Measurements from ENCODE around the gene CCDC177. TPM values are rescaled to one million over a fixed set of nuclear protein-coding genes. Genes with fewer than 3 reads are reported as not detected.

Gene CCDC177
- polyA plus RNA-seq, 1 experiment = not detected

DNA sequence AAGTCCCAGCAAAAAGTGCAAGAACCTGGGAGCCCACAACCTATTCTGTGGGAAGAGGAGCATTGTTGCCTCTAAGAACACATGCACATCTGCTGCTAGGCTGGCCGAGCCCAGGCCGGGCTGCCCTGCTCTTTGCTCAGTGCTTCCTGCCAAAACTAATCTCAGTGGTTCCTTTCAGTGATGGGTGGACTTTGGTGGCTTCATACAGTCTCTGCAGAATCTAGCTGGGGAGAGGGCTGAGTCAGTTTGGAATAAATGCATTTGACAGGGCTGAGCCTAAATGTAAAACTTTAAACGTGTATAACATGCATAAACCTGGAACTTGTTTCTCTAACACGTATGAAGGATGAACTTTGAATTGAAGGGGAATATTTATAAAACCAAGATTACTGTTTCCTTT lies 44.6 kb downstream of the CCDC177 start:
- no peak overlapping the region for H3K4me3 ChIP-seq (ENCODE audit: low read depth, low read length)
- no peaks in the 10 kb centered on the region for H3K9me3 ChIP-seq (ENCODE audit: control insufficient read depth, insufficient read depth, low read length)
- DNase-seq (ENCODE audit: low read depth, low spot score) = no peak
- ChIA-PET CTCF (no interaction called here), POLR2A (no interaction called here)
- no peak overlapping the region for H3K27ac ChIP-seq (ENCODE audit: low read depth, low read length)
- peaks cover 50% of the 10 kb centered on the region for H3K27me3 ChIP-seq (ENCODE audit: control insufficient read depth, insufficient read depth, low read length)
- TF ChIP-seq, protein P1, sequence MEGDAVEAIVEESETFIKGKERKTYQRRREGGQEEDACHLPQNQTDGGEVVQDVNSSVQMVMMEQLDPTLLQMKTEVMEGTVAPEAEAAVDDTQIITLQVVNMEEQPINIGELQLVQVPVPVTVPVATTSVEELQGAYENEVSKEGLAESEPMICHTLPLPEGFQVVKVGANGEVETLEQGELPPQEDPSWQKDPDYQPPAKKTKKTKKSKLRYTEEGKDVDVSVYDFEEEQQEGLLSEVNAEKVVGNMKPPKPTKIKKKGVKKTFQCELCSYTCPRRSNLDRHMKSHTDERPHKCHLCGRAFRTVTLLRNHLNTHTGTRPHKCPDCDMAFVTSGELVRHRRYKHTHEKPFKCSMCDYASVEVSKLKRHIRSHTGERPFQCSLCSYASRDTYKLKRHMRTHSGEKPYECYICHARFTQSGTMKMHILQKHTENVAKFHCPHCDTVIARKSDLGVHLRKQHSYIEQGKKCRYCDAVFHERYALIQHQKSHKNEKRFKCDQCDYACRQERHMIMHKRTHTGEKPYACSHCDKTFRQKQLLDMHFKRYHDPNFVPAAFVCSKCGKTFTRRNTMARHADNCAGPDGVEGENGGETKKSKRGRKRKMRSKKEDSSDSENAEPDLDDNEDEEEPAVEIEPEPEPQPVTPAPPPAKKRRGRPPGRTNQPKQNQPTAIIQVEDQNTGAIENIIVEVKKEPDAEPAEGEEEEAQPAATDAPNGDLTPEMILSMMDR (IDR thresholded peaks at IDR 0.05; ENCODE audit: low read depth, low read length) = no peak

DNA sequence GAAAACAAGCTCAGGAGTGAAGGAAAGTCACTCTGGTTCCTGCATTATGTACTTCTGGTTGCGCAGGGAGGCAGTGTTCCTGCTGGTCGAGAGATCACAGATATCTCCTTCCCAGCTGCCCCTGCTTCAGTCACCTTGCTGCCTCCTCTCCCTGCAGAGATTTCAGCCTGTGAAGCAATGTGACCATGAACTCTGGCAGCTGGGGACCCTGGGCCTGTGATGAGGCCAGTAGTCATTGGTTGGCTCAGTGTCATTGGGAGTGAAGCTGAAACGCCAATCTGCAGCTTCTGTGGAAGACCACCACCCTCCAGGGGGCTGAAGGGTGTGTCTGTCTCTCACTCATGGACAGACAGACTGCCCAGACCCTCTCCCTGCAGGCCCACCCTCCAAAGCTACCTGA lies 45.1 kb downstream of the CCDC177 start:
- CTCF ChIA-PET = interaction anchor here (1.1 to 1.4 kb wide), 2 partner anchors 18 to 50 kb away, joined by 3 read pairs; no protein-coding TSS in a partner anchor
- no peak for DNase-seq (ENCODE audit: low read depth, low spot score)
- POLR2A ChIA-PET = interaction anchor here (1.0 kb wide), 1 partner anchor 68 kb away, joined by 3 read pairs; no protein-coding TSS in a partner anchor
- H3K4me3 ChIP-seq (ENCODE audit: low read depth, low read length) = no peak overlapping the region
- TF ChIP-seq, protein P1 (IDR thresholded peaks at IDR 0.05; ENCODE audit: low read depth, low read length) = no peak
- H3K27me3 ChIP-seq (ENCODE audit: control insufficient read depth, insufficient read depth, low read length) = peaks cover 54% of the 10 kb centered on the region
- H3K9me3 ChIP-seq (ENCODE audit: control insufficient read depth, insufficient read depth, low read length) = no peaks in the 10 kb centered on the region
- H3K27ac ChIP-seq (ENCODE audit: low read depth, low read length) = no peak overlapping the region

DNA sequence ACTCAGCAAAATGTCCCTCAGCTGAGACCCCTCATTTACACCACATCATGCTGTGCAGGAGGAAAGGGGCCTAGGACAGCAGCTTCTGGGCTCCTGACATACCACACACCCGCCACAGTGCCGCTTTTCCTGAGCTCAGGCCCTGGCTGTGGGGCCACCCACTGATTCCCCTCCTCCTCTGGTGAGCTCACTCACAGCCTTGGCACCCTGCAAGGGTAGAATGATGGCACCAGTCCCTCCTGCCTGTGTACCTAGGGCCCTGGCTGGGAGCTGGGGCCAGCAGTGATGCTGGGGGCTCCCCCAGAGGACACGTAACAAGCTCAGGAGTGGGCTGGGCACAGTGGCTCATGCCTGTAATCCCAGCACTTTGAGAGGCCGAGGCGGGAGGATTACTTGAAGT lies 45.7 kb downstream of the CCDC177 start:
- Histone ChIP-seq H3K9me3 (ENCODE audit: control insufficient read depth, insufficient read depth, low read length) (no peaks in the 10 kb centered on the region), H3K27me3 (ENCODE audit: control insufficient read depth, insufficient read depth, low read length) (peaks cover 57% of the 10 kb centered on the region), H3K27ac (ENCODE audit: low read depth, low read length) (no peak overlapping the region), H3K4me3 (ENCODE audit: low read depth, low read length) (no peak overlapping the region)
- TF ChIP-seq, protein P1 (IDR thresholded peaks at IDR 0.05; ENCODE audit: low read depth, low read length) = no peak
- DNase-seq (ENCODE audit: low read depth, low spot score) = no peak
- CTCF ChIA-PET = interaction anchor here (1.1 to 1.4 kb wide), 2 partner anchors 19 to 51 kb away, joined by 3 read pairs; no protein-coding TSS in a partner anchor
- POLR2A ChIA-PET = interaction anchor here (1.0 kb wide), 1 partner anchor 68 kb away, joined by 3 read pairs; no protein-coding TSS in a partner anchor

DNA sequence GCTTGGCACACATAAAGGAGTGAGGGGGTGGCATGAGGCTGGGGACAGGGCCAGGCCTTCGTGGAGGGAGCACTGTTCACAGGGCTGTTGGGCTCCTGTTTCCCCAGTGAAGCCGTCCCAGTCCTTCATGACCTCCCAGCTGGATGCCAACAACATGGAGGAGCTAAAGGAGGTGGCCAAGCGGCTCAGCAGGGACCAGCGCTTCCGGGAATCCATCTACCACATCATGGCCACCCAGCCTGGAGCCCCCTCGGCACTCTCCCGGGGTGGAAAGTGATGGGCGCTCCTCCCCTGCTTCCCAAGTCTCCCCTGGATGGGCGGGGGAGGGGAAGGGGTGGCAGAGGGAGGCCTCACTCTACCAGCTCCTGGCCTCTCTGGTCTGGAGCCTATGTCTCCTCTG lies 46.5 kb downstream of the CCDC177 start:
- DNase-seq (ENCODE audit: low read depth, low spot score) = no peak
- ChIA-PET POLR2A (no interaction called here), CTCF (interaction anchor here (1.1 to 1.4 kb wide), 2 partner anchors 20 to 52 kb away, joined by 3 read pairs; no protein-coding TSS in a partner anchor)
- no peaks in the 10 kb centered on the region for H3K9me3 ChIP-seq (ENCODE audit: control insufficient read depth, insufficient read depth, low read length)
- H3K27me3 ChIP-seq (ENCODE audit: control insufficient read depth, insufficient read depth, low read length) = peaks cover 60% of the 10 kb centered on the region
- TF ChIP-seq, protein P1 (IDR thresholded peaks at IDR 0.05; ENCODE audit: low read depth, low read length) = no peak
- no peak overlapping the region for H3K4me3 ChIP-seq (ENCODE audit: low read depth, low read length)
- no peak overlapping the region for H3K27ac ChIP-seq (ENCODE audit: low read depth, low read length)

- Histone ChIP-seq H3K9me3 (ENCODE audit: control insufficient read depth, insufficient read depth, low read length) (no peaks in the 10 kb centered on the region), H3K27me3 (ENCODE audit: control insufficient read depth, insufficient read depth, low read length) (peaks cover 56% of the 10 kb centered on the region), H3K4me3 (ENCODE audit: low read depth, low read length) (no peak overlapping the region), H3K27ac (ENCODE audit: low read depth, low read length) (no peak overlapping the region)
- DNase-seq (ENCODE audit: low read depth, low spot score) = no peak
- CTCF ChIA-PET = no interaction called here
- POLR2A ChIA-PET = no interaction called here
- TF ChIP-seq, protein P1 (IDR thresholded peaks at IDR 0.05; ENCODE audit: low read depth, low read length) = no peak
These were observed 47.0 kb downstream of the CCDC177 start for GRCh38 chr14:69527635-69528034.

Measured in AG04450 (cell line).